Right hindlimb (tissue), 1 donor: ENCODE measurements around the gene CDX1.

Source experiments
- DNase-seq: peaks from one replicate; pipeline ENCODE4 v3.0.0-alpha.2; 2018

The CDX1 gene

DNA sequence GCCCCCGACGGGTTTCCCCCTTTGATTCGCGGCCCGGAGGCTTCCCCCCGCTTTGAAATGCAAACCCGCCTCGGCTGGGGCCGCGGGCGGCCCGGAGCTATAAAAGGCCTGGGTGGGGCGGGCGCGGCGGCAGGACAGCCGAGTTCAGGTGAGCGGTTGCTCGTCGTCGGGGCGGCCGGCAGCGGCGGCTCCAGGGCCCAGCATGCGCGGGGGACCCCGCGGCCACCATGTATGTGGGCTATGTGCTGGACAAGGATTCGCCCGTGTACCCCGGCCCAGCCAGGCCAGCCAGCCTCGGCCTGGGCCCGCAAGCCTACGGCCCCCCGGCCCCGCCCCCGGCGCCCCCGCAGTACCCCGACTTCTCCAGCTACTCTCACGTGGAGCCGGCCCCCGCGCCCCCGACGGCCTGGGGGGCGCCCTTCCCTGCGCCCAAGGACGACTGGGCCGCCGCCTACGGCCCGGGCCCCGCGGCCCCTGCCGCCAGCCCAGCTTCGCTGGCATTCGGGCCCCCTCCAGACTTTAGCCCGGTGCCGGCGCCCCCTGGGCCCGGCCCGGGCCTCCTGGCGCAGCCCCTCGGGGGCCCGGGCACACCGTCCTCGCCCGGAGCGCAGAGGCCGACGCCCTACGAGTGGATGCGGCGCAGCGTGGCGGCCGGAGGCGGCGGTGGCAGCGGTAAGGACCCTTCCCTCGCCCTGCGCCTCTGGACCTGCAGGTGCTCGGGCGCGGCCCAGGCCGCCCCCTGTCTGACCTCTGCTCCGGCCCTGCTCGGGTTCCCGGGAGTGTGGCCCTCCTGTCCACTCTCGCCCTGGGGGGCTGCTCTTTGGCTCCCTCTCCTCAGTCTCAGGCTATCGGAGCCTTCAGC, at the start of gene CDX1:
TSS of gene CDX1 (plus strand) at position 129 of the 862 bp plus-strand sequence. CDS start at position 228, 99 bp downstream.
- DNase-seq, result no peak

DNA sequence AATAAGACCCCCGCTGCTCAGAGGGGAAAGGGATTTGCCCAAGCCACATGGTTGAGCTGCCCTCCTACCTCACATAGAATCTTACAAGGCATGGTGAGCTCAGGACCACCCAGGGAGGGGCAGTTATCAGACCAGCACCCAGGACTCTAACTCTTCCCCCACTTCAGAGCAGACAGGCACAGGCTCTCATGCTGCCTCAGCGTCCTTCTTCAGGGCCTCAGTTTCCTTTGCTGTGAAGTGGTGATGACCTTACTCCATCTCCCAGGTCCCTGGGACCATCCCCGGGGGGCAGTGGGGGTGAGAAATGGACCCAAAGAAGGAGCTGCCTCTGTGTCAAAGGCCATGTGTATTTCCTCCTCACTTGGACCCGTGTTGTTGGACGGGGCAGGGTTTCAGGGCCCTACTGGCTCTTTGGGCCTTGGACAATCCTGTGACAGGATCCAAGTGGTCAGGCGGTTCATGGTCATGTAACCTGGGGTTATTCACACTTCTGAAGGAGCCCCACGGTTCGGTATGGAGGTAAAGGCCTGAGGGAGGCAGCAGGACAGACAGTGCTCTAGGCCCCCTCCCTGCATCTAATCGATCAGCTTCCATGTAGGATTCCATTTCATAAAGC, 48.5 kb upstream of the CDX1 start:
- DNase-seq, result no peak

DNA sequence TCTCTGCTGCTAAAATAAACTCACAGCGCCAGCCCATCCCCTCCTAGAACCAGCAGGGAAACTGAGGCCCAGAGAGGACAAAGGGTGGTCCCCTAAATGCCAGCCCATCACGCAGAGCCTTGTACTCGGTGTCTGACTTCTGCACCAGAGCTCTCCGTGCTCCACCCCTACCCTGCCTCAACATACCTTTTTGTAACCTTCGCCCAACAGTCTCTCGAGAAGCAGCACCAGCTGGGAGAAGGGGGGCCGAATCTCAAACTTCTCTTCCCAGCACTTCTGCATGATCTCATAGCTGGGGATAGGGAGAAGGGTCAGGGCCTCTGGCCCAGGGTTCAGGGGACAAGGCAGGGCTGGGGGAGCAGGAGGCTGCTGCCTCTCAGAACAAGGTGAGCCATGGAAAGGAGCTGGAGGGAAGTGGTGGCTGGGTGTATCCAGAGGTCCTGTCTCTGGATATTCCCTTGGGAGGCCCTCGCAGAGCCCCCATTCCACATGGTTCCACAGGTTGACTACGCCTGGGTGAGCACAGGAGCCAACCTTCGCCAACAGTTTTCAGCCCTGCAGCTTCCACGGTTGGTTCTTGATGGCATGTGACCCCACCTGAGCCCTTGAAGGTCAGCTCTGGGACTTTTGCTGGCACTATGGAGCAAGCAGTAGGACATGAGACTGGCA, 47.9 kb upstream of the CDX1 start:
- DNase-seq, result peak; percentile 11

DNA sequence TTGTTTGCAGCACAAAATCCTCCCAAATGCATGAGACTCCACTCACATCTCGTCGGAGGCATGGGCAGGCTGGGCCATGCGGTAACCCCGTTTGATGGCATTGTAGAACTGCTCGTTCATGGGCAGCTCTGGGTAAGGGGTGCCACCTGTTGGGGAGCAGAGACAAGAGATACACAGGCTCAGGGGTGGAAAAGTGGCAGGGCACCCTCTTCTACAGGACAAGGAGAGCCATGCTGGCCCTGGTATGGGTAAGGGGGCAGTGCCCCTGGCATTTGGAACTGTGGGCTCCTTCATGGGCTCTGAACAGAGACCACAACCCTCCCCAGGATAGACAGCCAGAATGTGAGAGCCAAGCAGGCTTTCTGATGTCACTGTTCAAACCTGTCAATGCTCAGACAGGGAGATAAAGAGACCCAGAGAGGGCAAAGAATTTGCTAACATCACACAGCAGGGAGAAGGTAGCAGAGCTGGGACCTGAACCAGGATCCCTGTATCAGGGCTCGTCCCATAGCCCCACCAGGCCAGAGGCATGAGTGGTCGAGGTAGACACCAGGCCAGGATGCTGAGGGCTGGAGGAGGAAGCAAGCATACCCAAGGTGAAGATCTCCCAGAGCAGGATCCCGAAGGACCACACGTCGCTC, 47.0 kb upstream of the CDX1 start:
- DNase-seq, result peak; percentile 16

DNA sequence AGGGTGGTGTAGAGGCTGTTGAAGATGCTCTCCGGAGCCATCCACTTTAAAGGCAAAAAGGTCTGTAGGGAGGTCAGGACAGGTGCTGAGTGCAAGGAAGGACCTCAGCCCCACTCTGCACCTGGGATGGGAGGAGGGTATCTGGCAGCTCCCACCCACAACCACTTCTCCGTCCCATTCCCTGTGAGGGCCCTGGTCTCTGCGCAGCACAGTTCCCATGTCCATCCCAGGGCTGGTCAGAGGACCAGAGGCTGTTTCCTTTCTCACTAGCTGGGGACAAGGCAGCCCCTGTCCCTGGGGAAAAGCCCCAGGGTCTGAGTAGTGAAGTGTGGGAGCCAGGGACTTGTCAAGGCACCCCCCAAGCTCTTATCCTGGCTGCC, 46.5 kb upstream of the CDX1 start:
- DNase-seq, result peak; percentile 9

DNA sequence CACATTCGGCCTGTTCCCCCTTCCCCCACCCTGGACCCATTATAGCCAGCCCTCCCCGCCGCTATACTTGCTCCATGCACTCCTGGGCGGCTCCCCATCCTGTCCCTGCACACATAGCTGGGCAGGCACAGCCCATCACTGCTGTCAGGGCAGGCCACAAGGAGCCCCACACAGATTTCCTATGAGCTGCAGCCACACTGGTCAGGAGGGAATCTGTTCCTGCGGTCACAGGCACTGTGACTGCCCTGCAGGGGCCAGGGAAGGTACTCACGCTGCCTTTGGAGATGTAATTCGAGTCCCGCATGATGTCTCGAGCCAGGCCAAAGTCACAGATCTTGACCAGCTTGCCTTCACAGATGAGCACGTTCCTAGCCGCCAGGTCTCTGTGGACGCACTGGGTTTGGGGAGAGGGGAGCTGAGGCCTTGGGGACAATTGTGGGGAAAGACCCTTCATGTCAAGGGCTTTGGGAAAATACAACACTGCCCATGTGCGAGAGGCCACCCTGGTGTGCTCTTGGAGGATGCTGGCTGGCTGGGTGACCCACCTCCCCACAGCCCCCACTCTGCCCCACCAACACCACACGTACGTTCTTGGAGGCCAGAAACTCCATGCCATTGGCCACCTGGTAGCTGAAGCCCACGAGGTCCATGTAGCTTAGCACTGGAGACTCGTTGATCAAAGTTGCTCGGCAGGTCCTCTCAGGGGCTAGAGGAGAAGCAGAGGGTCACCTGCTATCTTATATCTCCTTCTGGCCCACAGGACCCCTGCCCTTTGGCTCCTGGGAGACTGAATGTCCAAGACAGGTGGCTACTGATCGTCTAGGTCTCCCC, 45.7 kb upstream of the CDX1 start:
- peak; percentile 18 for DNase-seq

DNA sequence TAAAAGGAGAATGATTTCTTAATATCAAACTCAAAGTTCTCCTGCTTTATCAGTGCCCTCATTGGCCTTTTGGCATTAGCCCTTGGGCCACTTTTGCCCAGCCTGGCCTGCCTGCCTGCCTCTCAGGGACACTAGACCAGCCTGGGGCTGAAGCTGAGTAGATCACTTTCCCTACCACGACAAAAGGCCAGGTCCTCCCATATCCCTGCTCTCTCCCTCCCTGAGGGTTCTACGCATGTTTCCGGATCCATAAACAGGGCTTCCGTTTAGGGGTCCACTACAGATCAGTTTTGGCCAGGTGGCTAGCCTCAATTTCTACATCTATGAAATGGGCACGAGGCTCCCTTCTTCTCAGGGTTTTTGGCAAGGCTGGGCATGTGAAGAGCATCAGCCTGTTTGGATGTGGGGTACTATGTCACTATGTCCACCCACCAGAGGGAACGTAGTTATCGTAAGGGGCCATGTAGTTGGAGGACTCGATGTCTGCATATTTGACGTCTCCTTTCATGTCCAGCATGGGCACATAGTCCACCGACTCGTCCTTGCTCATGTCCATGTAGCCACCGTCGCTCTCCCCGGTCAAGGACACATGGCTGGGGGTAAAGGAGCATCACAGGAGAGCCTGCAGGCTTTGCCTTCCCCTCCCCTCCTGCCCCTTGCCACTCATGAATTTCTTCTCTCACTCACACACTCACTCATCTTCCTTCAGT, 45.0 kb upstream of the CDX1 start:
- DNase-seq, result peak; percentile 13

DNA sequence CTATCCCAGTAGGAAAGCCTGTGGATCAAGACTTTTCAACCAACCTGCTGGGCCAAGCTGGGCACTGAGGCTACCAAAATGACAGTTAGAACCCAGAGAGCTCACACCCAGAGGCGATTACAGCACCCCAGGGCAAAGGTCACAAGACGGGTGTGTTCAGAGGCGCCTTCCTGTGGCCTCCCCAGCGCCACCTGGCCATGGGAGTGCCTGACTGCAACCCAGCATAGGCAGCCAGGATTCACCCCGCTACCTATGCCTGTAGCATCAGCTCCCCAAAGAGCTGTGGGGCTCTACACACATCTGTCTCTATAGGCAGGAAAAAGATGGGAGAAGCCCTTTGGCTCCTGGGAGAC, 44.4 kb upstream of the CDX1 start:
- DNase-seq, result peak; percentile 25

DNA sequence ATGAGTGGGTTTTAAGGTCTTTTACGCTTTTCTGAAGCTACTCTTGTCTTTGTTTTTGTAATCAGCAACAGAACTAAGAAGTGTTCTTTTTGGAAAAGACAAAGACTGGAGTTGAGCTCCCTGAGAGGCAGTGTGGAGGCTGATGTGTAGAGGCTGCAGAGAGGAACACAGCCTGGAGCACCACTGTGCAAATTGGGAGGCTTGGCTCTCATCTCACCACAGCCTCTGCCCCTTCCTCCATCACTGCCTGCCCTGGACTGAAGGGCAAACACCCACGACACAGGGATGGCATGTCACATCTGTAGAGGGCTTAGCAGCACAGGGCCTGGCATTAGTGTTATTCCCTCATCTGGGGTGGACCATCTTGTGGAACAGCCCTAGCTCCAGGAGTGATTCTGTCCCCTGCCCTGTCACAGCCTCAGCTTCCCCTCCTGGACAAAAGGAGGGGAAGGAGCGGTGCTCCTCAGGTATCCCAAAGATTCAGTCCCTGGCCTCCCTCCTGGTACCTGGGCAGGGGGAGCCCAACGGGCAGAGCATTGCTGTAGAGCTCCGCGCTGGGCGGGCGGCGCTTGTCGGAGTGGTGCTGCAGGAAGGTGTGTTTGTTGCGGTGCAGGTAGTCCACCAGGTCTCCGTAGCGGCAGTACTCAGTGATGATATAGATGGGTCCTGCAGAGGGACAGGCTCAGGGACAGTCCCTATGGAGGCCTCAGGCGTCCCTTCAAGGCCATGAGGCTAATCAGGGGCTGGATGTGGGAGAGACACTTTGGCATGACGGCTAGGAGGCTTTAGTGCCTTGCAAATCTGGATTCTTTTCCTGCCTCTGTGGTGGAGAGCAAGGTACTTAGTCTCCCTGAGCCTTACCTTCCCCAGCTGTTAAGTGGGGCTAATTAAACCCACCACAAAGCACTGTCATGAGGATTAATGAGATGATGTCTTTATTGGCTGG, 43.8 kb upstream of the CDX1 start:
- DNase-seq, result no peak

DNA sequence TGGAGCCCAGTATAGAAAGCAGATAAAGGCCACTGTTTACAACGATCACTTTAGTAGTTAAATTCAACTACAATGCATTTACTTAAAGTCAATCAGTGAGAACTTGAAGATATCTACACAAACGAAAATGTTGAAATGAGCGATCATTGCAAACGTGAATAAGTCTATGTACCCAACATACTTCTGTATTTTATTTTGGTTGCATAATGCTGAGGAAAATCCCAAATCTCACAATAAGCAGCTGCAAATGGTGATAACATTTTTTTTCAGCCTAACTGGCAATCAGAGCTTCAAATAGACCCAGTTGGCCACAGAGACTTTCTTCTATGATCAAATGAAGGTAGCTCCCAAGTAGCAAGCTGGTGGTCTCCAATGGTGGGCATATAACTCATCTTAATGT, 43.0 kb upstream of the CDX1 start:
- no peak for DNase-seq

DNA sequence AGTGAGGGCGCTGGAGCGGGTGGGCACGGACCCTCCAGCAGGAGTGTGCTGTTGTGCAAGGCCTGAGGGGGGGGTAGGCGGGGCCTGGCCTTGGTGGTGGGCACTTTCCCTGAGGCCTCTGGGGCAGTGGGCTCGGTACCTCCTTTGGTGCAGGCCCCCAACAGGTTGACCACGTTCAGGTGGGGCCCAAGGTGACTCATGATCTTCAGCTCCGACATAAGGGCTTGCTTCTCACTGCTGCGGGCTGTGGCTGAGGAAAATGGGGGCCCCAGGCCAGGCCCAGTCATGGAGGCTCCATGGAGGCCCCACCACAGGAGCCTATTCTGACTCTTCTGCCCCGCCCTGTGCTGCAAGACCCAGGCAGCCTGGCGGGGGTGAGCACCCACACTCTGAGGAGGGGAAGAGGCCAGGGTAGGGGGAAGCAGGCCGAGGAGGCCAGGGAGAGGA, 42.4 kb upstream of the CDX1 start:
- DNase-seq, result no peak

DNA sequence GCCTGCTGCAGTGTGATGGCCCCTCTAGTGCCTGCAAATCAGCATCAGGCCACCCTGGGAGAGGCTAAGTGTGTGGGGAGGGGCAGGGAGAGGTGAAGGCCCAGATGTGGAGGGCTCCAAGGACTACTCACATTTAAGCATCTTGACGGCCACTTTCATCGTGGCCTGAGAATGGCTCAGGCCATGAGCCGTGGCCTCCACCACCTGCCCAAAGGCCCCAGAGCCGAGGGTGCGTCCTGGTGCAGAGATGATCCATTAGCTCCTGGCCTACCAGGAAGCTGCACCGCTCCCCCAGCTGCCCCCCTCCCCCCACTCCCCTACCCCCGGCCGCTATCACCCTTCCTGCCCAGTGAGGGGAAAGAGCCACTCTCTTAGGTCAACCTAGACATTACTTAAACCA, 42.0 kb upstream of the CDX1 start:
- no peak for DNase-seq

DNA sequence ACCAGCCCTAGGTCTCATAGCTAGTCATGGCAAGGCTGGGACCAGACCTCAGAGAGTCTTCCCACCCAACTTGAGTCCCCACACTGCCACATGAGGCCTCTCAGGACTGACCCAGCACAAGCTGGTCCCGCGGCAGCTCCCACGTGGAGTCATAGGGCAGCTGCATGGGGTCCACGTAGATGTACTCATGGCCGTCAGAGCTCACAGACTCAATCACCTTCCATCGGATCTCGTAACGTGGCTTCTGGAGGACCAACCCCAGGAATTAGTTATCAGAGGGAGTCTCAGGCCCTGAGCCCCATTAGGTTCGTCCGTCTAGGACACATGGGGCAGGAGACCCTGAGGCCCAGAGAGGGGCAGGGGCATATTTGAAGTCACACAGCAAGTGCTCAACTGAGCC, 41.2 kb upstream of the CDX1 start:
- DNase-seq, result no peak

DNA sequence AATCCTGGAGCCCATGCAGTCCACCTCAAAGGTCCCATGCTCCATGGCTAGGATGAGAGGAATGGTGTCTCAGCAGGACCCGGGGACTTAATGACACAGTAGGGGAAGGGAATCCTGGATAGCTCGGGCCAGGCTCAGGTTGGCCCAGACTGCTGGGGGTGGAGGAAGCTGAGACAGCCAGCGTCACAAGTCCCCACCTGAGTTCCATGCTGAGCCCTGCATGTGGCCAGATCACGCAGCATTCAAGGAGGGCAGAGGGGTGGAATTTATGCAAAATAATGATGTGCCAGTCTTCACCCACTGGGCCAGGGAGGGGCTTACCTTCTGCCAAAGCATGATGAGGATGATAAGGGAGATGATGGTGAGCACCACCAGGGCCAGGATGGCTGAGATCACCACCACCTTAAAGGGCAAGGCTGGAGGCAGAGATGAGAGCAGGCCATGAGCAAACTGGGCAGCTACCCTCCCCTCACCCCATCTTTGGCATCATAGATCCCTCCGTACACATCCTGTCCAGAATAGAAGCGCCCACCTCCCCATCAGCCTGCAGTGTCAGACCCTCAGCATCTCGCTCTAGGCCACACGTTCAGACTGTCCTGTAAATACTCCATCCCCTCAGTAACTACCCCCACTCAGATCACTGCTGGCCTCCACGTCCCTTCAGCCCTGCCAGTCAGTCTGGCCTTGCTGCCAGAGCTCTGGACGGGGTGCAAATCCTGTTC, 40.2 kb upstream of the CDX1 start:
- DNase-seq, result no peak

DNA sequence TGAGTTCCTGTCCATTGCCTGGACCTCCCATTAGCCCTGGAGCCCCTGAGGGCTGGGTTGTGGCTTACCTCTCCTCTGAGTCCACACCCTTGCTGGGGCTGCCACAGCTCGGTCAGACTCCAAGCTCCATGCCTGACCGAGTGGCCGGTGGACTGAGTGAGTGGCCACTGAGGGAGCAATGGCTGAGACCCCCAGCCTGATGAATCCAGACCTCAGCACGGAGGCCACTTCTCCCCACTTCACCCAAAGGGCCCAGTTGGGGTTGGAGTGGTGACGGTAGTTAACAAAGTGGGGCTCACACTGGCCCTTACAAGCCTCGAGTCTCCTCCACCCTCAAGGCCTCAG, 39.7 kb upstream of the CDX1 start:
- DNase-seq, result no peak

DNA sequence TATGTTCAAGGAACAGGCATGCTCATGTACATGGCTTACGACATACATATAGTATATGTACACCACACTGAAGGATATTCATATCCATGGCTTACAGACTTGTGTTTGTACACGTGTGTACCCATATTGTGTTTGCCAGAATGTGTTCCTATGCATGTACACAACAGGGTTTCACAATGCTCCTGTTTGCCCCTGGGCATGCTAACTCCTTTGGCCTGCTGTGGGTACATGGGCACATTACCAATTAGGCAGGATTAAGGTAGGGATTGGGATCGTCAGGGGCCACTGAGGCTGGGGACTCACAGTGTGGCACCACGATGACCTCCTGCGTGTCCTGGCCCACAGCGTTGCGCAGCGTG, 37.1 kb upstream of the CDX1 start:
- DNase-seq, result no peak

DNA sequence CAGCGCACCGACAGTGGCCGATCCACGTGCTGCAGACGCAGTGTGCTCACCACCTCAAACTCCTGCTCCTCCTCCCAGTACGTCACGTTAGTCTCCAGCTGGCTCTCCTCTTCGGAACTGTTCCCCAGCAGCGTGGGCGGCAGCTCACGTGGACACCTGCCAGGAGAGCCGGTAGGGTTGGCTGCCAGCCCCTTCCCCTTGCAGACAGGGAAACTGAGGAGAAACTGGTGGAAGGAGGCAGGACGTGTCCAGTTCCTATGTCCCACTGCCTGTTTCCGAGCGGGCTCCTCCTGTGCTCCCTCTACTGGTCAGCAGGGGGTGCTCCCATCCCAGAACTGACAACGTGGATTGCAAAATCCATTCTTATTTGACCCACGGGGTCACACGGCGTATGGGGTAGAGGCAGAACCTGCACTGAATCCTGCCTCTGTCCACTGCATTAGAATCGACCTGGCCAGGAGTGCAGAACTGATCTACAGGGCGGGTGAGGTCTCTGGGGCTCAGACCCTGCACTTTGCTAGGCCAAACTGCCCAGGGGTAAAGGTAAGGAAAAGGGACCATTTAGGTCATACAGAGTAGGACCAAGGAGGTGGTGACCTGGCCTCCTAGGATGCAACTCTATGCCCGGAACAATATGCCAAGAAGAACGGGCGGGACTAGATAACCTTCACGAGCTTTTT, 36.6 kb upstream of the CDX1 start:
- peak; percentile 76 for DNase-seq

DNA sequence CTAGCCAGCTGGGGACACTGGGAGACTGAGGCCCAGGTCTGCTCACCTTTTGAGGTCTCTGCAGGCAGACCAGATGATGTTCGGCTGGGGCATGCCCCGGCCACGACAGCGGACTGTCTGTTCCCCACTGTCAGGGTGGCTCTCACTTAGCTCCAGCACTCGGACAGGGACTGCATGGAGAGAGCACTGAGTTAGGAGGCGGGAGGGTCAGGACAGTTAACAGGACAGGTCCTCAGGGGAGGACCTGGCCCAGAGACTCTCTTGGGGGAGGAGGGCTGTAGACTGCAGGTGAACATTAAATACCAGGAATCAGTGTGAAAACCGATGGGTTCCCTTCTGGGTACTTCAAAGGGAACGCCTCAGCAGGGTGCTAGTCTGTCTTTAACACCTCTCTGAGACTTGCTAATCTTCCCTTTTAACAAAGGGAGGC, 36.1 kb upstream of the CDX1 start:
- no peak for DNase-seq

DNA sequence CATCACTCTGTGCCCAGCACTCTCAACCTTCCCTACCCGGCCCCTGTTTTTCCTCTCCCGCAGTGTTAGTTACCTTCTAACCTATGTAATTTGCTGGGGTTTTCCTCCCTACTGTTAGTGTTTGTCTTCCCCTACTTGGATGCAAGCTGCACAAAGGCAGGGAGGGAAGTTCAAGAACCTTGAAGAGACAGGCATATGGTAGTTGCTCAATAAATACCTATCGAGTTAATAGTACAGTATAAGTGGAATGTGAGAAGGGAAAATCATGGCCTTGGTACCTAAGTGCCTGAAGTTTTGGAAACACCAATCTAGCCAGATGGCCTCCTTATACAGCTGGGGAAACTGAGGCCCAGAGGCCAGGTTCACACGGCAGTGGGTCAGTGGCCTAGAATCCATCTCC, 35.1 kb upstream of the CDX1 start:
- DNase-seq, result no peak
